ENCODE data around the gene RUSC1. TPM values are rescaled to one million over a fixed set of nuclear protein-coding genes. Genes with fewer than 3 reads are reported as not detected.

The RUSC1 gene
- total and polyA plus RNA-seq, 2 of the 8 experiments (the other 6 are each of a cell fraction or from before 2014, with no cell fraction given) = 54.6 to 90.4 TPM

- TF ChIP-seq MAX (IDR thresholded peaks at IDR 0.05) = no peak
Observed at GRCh38 chr1:155339515-155340097, 18.9 kb downstream of the RUSC1 start (continued).
